Tongue (tissue), 2 donors: Measurements from ENCODE around the gene ARSG. TPM values are rescaled to one million over a fixed set of nuclear protein-coding genes. Genes with fewer than 3 reads are reported as not detected.
"Not testable (repeated sequence)": the region's sequence is repeated elsewhere in the genome, so short reads cannot be mapped to it uniquely, and the experiment has no call there.

Source experiments
- DNase-seq: peaks from one replicate; pipeline ENCODE4 v3.0.0-alpha.2; 2015
- total RNA-seq: library from RNA; depleted of rRNA; stranded (reverse); fragments of >200 nt; gene quantifications from one replicate; pipeline ENCODE4 v1.2.3, GENCODE V29; 2014

The ARSG gene
- total RNA-seq, 1 donor from 2014 or later: 21.3 TPM

DNA sequence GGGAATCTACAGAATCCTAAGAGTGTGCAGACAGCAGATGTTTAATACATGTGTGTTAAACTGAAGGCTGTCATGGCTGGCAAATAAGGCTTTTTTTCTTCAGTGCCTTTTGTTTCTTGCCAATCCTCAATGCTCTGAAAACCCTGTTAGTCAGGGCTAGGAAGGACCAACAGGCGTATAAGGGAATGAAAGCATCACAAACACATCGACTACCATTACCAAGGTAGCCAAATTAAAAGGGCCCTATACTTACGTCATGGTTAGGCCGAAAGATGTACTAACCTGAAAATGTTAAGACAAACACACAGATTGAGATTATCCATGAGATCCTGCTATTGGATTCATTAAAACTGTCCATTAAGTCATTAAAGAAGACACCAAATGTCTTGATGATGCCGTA lies 13.5 kb upstream of the ARSG start:
- DNase-seq: no peak

GRCh38 chr17:68281965-68282364 lies 9.3 kb upstream of the ARSG start:
- DNase-seq: not testable (repeated sequence)

GRCh38 chr17:68288375-68288774 lies 2.9 kb upstream of the ARSG start:
- DNase-seq: no peak

- DNase-seq: no peak
Observed at GRCh38 chr17:68288804-68289203, 2.5 kb upstream of the ARSG start.

DNA sequence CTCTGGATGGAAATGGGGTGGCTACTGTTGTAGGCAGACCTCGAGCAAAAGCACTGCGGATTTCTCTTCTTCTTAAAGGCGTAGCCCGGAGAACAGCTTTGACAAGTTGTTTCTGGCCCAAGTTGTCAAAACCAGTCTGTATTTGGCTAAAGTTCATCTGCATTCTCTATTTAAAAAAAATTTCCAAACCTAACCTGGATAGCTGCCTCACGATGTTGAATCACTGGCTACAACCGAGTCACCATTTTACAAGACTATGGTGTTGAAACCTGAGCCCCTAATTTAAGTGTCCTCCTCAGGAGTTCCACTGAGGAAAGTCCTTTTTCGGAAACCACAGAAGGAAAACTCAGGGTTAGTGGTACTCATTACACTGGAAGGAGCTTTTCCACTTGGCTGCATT lies 1.8 kb upstream of the ARSG start:
- DNase-seq: peak; percentile 28

DNA sequence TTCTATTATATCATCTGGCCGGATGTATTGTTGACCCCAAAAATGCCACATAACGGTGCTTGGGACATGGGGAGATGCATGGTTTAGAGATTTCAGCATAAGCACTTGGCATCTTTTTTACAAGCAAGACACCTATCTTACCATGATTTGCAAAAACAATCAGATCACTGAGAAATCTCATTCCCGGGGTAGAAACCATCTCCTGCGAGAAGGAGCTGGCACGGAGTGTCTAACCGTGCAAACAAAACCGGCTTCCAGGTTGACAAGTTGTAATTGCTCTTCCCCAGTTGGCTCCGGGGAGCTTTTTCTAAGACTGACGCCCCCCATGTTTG lies 1.4 kb upstream of the ARSG start:
- no peak for DNase-seq

- peak; percentile 15 for DNase-seq
Observed at GRCh38 chr17:68290268-68290954, 884 bp upstream of the ARSG start.

DNA sequence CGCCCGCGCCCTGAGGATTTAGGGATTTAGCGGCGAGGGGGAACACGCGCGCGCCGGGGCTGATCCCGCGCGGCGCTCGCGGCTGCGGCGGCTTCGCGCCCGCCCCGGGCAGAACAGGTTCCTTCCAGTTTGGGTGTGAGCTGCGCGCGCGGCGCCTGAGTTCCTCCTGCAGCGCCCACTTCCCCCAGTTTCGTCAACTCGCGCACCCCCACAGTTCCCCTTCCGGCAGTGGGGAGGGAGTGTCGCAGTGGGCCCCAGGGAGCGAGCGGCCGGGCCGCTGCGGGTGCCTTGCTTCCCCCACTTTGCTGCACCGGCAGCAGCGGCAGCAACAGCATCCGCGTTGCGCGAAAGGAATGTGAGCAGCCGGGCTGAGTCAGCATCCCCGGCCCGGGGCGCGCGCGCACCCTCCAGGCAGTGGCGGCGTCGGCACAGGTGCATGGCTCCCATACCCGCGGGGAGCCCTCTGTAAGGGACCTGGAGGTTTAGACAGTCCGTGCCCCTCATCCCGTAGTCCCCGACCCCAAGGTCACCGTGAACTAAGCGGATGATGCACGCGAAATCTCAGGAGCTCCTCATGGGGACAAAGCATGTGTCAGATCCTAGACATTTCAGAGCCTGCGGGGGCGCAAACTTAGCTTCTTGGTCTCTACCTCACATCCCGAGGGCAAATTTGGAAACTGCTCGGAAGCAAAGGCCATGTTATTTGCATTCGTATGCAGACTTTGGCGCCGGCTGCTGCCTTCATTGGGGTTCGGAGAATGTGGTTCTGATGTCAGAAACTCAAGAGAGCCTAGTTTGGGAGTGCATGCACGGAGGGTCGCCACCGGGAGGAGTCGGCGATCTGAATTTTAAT lies 767 bp downstream of the ARSG start:
- peak; percentile 72 for DNase-seq

DNA sequence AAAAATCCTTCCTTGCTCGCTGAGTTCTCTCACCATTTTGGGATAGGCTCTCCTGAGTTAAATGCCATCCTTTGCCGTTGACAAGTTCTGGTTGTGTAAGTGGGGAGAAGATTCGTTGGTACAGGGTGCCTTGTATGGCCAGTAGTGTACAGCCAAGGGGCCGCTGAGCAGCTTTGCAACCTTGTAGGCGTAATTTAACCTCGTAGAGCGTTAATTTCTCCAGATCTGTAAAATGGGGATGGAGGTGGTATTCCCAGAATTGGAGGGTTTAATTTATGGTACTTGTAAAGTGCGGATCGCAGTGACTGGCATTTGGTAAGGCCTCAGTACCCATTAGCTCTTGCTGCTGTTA lies 1.4 kb downstream of the ARSG start:
- DNase-seq: no peak

GRCh38 chr17:68293490-68294195 lies 2.3 kb downstream of the ARSG start:
- no peak for DNase-seq

DNA sequence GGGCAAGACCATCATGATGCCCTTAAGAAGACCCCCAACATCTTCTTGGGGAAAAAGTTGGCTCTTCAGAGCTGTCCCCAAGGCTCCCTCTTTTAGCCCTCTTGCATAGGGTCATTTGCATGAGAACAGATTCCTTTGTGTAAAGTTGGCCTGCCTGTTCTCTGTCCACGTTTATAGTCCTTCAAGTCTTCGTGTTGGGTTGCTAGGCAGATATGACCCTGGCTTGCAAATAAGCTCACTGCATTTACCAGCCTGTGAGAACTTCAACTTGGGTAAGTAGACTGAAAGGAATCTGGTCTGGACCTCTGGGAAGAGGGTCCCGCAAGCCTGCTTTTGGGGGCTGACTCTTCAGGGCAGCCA lies 2.9 kb downstream of the ARSG start:
- no peak for DNase-seq

DNA sequence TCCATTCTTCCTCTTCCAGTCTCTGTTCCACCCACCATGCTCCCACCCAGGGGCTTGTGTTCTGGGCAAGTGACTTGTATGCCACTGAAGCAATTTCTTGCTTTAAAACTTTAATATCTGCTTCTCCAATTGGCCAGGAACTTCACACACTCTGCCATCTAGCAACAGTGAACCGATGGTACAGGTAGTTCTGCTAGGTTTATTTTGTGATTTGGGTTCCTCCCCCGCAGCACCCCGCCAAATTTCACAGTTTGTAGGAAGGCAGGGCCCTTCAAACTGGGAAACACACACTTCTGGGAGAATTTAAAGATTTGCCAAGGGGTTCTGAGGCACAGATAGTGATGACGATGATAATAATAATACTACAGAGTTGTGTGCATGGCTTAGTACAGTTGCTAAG lies 3.3 kb downstream of the ARSG start:
- DNase-seq: no peak

- no peak for DNase-seq
Observed at GRCh38 chr17:68295086-68295485, 3.8 kb downstream of the ARSG start.

DNA sequence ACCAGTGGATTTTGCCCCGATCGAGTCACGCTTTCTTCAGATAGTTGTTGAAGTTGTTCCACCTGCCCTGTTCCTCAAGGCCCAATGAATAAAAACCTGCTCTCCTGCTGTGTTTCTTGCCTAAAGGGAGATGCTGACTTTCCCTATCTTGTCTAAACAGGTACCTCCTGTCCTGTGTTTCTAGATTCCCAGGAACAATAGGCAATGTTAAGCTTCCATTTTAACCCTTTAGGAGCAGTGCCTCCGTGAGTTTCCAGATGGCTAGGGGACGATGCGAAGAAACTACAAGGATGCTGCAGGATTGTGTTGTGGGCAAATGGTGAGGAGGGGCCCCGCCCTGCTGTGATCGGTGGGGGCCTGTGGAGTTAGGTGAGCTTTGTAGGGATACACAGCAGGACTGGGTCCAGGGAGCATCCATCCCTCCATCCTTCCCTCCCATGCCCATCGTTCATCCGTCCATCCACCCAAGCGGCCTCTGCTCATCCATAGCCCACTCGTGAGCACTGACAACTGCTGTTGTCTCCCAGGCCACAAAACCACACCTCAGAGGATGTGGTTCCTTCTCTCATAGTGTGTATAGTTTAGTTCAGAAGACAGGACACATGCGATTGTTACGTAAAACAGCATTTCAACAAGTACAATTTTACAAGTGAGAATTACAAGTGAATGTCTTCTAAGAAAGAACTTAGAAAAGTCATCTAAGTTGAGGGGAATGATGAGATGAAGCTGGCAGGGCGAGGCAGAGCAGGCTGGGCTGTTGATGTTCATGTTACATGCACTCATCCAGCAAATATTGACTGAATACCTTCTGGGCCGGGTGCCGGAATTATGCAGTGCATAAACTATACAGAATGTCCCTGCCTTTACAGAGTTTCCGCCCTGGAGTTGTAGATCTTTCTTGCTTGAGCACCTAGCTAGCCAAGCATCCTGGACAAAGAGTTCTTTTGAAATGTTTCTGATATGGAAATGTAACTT lies 5.2 kb downstream of the ARSG start:
- peak; percentile 19 for DNase-seq

DNA sequence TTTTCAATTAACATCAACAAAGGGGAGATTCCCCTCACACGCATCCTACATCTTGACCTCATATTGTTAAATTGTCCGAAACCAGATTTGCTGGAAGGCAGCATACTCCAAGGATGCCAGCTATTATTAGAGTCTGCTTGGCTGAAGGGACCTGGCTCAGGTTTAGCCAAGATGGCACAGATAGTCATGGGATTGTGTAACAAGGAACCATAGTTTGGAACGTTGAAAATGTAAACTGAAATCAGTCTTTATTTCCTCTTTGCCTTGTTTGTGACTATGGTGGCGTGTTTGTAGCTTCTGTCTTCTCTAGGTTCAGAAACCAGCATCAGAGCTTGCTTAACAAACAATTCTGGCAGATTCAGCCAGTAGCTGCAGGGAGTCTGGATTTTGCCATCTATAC lies 5.9 kb downstream of the ARSG start:
- DNase-seq: no peak

- DNase-seq: no peak
Observed at GRCh38 chr17:68298601-68299000, 7.3 kb downstream of the ARSG start.

DNA sequence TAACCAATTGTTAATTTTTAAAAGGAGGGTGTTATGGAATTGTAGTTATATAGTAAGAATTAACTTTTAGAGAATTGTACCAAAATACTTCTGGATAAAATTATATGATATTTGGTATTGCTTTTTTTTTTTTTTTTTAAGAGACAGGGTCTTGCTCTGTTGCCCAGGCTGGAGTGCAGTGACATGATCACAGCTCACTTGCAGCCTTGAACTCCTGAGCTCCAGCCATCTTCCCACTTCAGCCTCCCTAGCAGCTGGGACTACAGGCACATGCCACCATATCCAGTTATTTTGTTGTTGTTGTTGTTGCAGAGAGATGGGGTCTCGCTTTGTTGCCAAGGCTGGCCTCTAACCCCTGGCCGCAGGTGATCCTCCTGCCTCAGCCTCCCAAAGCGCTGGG lies 8.5 kb downstream of the ARSG start:
- DNase-seq: no peak

DNA sequence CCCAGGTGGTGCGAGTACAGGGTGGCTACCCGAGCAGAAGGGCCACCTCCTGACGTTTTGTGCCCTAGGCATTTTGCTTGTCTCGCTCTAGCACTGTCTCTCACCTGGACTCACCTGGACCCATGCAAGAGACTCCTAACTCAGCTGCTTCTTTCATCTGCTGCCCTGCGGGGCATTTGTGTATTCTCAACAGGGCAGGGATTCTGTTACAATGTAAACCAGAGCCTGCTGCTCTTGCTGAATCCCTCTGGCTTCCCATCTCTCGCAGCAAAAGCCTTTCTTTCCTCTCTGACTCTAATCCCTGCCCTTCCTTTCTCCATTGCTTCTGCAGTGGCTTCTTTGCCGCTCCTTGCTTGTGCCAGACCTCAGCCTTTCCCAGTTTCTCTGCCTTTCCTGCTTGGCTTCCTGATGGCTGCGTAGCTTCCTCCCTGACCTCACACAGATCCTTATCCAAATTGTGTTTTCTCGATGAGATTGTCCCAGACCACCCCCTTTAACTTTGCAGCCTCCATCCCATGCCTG lies 10.2 kb downstream of the ARSG start:
- no peak for DNase-seq

DNA sequence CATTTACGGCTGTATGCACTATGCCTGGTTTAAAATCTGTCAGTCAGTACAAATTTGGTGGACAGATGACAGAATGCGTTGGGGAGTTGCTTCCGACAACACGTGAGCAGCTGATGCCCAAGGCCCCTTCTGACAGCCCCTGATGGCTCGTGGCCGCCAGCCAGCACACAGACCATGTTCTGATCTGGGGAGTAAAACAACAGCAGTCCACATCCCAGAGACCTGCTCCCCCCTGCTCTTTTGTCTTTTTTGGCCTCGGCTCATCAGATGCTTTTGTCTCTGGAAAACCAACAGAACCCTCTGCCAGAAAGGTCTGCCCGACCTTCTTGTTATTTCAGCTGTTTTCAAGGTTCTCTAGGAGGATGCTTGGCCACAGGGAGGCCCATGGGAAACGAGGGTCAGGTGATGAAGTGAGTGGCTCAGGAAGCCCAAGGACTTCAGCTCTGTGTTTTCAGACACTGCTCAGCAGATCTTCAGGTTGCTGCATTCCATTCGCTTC lies 10.8 kb downstream of the ARSG start:
- peak; percentile 42 for DNase-seq

GRCh38 chr17:68302666-68303065 lies 11.4 kb downstream of the ARSG start:
- DNase-seq: no peak

DNA sequence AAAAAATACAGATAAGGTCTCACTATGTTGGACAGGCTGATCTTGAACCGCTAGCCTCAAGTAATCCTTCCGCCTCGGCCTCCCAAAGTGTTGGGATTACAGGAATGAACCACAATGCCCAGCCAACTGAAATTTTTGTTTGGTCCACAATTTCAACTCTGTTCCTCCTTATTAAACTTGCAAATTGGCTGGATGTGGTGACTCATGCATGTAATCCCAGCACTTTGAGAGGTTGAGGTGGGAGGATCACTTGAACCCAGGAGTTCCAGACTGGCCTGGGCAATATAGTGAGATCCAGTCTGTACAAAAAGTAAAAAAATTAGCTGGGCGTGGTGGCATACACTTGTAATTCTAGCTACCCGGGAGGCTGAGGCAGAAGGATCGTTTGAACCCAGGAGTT lies 13.4 kb downstream of the ARSG start:
- no peak for DNase-seq

DNA sequence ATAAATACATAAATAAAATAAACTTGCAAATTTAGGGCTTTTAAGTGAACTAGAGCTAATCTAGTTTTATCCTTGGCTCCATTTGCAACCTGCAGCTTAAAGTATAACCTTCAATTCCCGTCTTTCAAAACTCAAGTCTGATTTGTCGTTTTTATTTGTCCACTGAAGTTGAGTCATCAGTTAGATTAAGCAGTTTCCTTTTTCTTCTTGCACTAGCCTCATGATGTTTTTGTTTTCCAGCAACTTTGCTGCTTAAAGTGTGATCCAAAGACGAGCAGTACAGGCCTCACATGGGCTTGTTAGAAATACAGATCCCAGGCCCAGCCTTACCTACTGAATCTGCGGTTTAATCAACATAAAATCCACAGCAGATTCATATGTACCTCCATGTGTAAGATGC lies 13.8 kb downstream of the ARSG start:
- no peak for DNase-seq
